Measurements from ENCODE around the gene PXDN.

PXDN gene

GRCh38 chr2:1747065-1747941, 3.0 kb upstream of the PXDN start:
- H3K4me3 ChIP-seq (ENCODE audit: low read length): no peak overlapping the region
- DNase-seq (ENCODE audit: low read depth): no peak
- no peak for TF ChIP-seq CTCF (conservative IDR thresholded peaks at IDR 0.05; ENCODE audit: low read length)

- TF ChIP-seq CTCF (conservative IDR thresholded peaks at IDR 0.05; ENCODE audit: low read length): no peak
- H3K4me3 ChIP-seq (ENCODE audit: low read length): no peak overlapping the region
- no peak for DNase-seq (ENCODE audit: low read depth)
Measured at GRCh38 chr2:1746174-1747064, 2.1 kb upstream of the PXDN start.

- H3K4me3 ChIP-seq (ENCODE audit: low read length): peak overlapping the region; percentile 70
- no peak for TF ChIP-seq CTCF (conservative IDR thresholded peaks at IDR 0.05; ENCODE audit: low read length)
Measured at GRCh38 chr2:1745171-1746023, 1.1 kb upstream of the PXDN start.

GRCh38 chr2:1744151-1744445, 217 bp downstream of the PXDN start:
- no peak for DNase-seq (ENCODE audit: low read depth)
- H3K4me3 ChIP-seq (ENCODE audit: low read length): peak overlapping the region; percentile 70
- no peak for TF ChIP-seq CTCF (conservative IDR thresholded peaks at IDR 0.05; ENCODE audit: low read length)

More at GRCh38 chr2:1745171-1746023, 1.1 kb upstream of the PXDN start:
- DNase-seq (ENCODE audit: low read depth): no peak

- H3K4me3 ChIP-seq (ENCODE audit: low read length): peak overlapping the region; percentile 70
- peak; percentile 66 for DNase-seq (ENCODE audit: low read depth)
Measured at GRCh38 chr2:1743396-1744150, 742 bp downstream of the PXDN start.

More at GRCh38 chr2:1743396-1744150, 742 bp downstream of the PXDN start:
- no peak for TF ChIP-seq CTCF (conservative IDR thresholded peaks at IDR 0.05; ENCODE audit: low read length)
